ENCODE results near the gene ATP1B4.

ATP1B4 gene

DNA sequence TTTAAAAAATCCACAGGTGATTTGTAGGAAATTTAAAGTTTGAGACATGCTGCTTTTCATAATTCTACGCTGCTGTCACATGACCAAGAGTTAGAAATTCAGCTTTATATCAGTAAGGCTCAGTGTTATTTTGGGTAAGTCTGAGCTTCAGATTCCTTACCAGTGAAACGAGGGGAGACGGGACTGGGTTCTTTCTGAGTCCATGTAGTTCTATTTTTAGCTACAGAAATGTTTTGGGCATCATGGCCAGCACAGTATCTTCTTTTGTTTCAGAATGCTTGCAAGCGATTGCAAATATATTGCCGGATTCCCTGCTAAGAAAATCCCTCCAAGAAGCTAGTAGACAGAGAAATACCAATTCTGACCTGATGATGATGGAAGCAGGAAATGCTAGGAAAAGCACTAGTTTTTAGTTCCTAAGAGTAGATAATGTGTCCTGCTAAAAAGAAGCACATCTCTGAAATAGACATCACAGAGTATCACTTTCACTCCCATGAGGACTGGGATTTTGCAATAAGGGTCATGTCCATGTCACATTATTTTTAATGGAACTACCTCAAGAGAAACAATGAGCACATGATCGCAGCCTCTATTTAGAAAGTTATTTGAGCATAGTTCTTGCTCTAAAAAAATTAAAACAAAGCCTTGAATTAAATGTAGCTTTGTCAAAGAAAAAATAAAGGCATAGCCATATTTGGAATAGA is 10.9 kb downstream of the ATP1B4 start:
- DNase-seq (ENCODE audit: low read depth in 2 of 3, low spot score in 2 of 3) = no peak

DNA sequence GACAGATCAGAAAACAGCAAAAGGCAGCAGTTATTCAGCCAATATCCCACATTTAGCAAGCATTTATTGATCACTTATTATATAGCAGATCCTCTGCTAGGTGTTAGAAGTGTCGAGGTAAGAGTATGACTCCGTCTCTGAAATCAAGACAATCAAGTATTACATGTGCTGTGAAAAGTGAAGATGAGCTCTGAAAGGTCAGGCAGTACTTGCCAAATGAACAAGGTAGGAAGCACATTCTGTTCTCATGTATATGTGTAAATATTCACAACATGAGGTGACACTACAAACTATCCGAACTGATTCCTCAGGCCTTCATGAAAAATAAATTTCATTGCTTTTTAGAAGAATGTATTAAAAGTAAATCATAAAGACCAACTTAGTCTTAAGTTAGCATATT is 15.3 kb downstream of the ATP1B4 start:
- DNase-seq (ENCODE audit: low read depth in 2 of 3, low spot score in 2 of 3) = no peak

GRCh38 chrX:120377715-120378114 is 15.8 kb downstream of the ATP1B4 start:
- no peak for DNase-seq (ENCODE audit: low read depth in 2 of 3, low spot score in 2 of 3)

DNA sequence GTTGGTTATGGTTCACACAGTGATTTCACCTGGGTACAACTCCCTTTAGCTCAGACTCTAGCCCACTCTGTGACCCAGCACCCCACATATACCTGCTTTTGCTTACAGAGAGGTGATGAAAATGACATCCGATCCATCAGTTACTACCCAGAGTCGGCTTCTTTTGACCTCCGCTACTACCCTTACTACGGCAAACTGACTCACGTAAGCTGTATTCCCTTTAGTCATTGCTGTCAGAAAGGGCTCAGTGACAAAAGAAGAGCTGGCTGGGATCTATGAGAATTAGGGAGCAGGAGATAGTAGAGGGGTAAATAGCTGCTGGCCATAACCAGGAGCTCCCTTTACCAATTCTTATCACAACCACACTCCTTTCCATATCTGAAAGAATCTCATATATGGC is 16.7 kb downstream of the ATP1B4 start:
- no peak for DNase-seq (ENCODE audit: low read depth in 2 of 3, low spot score in 2 of 3)

- no peak for DNase-seq (ENCODE audit: low read depth in 2 of 3, low spot score in 2 of 3)
Measured at GRCh38 chrX:120379937-120380681, 18.2 kb downstream of the ATP1B4 start.

GRCh38 chrX:120380699-120381098 is 18.8 kb downstream of the ATP1B4 start:
- DNase-seq (ENCODE audit: low read depth in 2 of 3, low spot score in 2 of 3) = no peak

- DNase-seq (ENCODE audit: low read depth in 2 of 3, low spot score in 2 of 3) = no peak
Measured at GRCh38 chrX:120401301-120401700, 39.4 kb downstream of the ATP1B4 start.

DNA sequence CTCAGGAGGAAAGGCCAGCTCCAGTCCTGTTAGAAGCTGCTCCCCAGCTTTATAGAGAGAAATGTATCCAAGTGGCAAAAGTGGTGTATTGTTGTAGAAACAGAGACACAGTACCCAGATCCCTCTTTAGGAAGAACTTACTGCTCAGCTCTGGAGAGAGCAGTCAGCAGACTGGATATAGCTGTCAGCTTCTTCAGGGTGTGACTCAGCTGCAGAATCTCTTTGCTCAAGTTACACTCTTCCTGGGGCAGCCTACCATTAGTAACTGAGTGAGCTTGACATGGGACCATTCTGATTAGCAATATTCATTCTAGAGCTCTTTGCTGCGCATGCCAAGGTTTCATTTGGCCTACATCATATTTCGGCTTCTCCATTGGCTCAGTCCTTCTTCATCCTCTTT is 40.5 kb downstream of the ATP1B4 start:
- DNase-seq (ENCODE audit: low read depth in 2 of 3, low spot score in 2 of 3) = no peak

GRCh38 chrX:120406638-120407037 is 44.7 kb downstream of the ATP1B4 start:
- no peak for DNase-seq (ENCODE audit: low read depth in 2 of 3, low spot score in 2 of 3)

GRCh38 chrX:120408168-120408567 is 46.3 kb downstream of the ATP1B4 start:
- DNase-seq (ENCODE audit: low read depth in 2 of 3, low spot score in 2 of 3) = no peak

- no peak for DNase-seq (ENCODE audit: low read depth in 2 of 3, low spot score in 2 of 3)
Measured at GRCh38 chrX:120419463-120419862, 57.6 kb downstream of the ATP1B4 start.

GRCh38 chrX:120426599-120426998 is 64.7 kb downstream of the ATP1B4 start:
- DNase-seq (ENCODE audit: low read depth in 2 of 3, low spot score in 2 of 3) = no peak

GRCh38 chrX:120428309-120428708 is 66.4 kb downstream of the ATP1B4 start:
- DNase-seq (ENCODE audit: low read depth in 2 of 3, low spot score in 2 of 3) = no peak

GRCh38 chrX:120429776-120430540 is 68.1 kb downstream of the ATP1B4 start:
- DNase-seq (ENCODE audit: low read depth in 2 of 3, low spot score in 2 of 3) = no peak

Measured in activated CD8-positive, alpha-beta memory T cell treated with anti-CD3 and anti-CD28 coated beads for 48 hours (primary cell).